AG09319 (cell line): Measurements from ENCODE around the gene CHD2.

Experiments used
- DNase-seq: peaks from one replicate; pipeline ENCODE4 v3.0.0-alpha.2; 2010; ENCODE audit warnings: low read depth; ENCODE audit errors: extremely low read depth
- CTCF ChIP-seq: IDR thresholded peaks from 2 replicates; pipeline ENCODE4 v1.5.1; 2011; ENCODE audit warnings: low read depth, mild to moderate bottlenecking, inconsistent platforms, low read length, moderate library complexity

Gene CHD2

DNA sequence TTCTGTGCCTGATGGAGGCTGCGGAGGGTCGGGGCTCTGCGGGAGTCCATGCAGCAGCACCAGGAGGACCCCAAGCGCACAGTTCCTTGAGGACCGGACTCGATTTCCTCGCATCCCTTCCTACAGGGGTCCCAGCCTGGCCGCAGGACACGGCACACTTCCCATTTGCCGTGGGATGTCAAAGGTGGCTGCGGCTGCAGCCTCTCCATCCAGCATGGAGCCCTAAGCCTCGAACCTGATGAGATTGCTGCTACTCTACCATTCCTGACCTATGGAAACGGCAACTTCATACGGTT lies 148.2 kb downstream of the CHD2 start:
- DNase-seq: no peak
- no peak for TF ChIP-seq CTCF

- no peak for TF ChIP-seq CTCF
Measured at GRCh38 chr15:93048759-93049161, 148.6 kb downstream of the CHD2 start.

GRCh38 chr15:93049233-93049632 lies 149.1 kb downstream of the CHD2 start:
- DNase-seq: no peak
- no peak for TF ChIP-seq CTCF

More at GRCh38 chr15:93048759-93049161, 148.6 kb downstream of the CHD2 start:
- no peak for DNase-seq

DNA sequence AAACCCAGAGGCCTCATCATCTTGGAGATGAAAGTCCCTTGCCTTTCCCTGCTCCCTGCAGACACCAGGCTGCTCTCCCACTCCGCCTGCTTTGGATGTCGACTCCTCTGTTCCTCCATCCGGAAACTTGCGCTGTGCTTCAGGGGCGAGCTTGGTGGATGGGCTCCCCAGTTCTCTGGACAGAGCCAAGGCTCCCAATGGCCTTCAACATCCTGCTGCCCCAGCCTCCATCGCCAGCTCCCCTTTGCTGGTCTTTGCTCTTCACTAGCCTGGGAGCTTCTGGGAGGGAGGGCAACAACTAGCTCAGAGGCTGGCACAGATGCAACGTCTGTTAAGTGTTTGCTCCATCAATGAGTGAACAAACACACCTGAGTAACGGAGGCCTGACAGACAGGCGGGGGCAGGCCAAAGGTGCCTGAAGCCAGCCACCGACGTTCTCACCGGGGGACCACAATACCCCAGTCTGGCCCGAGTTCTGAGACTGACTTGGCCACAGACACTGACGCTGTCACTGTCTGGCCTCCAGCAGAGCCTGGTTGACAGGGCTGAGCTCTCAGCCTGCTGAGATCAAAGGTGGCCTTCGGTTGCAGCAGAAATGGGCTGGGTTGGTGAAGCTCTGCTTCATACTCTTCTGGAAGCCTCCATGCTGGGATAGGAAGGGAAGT lies 149.9 kb downstream of the CHD2 start:
- no peak for TF ChIP-seq CTCF
- DNase-seq: no peak

DNA sequence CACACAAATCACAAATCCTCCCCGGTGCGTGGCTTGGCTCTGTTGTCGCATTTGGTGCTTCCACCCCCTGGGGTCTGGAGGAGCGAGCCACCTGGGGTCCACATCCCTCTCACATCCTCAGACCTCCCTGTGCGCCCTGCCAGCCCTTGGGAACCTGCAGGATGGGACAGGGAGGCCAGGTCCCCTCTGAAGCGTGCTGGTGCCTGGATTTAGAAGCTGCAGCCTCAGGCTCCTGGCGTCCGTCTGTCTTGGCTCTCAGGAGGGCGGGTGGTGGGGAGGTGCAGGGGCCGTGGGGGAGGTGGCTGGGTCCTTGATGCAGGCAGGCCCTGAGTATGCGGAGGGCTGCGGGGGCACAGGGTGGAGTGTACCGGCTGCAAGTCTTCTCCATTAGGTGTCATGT lies 150.5 kb downstream of the CHD2 start:
- no peak for DNase-seq
- no peak for TF ChIP-seq CTCF

DNA sequence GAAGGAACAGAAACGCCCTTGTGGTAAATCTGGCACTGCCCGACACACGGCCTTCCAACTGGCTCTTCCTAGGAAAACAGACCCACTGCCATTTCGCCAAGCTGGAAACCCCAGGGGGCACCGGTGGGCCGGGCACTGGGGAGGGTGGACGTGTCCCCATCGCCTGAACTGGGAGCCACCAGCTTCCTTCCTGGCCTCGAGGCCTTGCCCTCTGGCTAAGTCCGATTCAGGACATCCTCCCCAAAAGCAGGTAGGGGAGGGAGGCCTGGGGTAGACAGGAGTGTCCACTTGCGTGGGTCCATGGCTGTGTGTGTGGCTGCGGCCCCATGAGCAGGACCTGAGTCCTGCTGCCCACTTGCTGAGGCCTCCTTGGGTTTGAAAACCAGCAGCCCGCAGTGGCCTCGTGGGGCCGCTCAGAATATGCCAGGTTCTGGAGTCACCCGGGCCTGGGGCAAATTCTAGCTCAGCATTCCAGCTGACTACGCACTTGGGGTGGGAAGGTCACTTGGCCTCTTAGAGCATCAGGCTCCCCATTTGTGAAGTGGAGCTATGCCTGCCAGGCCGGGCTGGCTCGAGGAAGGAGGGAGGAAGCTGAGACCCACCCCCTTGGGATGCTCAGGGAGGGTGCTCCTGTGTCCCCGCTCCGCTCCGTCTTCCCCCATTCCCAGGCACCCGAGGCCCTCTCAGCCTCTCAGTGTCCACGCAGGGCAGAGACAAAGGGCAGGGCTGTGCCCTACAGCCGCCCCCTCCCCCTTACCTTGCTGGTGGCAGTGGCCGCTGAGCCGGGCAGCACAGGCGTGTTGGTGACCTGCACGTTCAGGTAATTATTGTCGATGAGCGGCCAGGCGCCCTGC lies 151.3 kb downstream of the CHD2 start:
- DNase-seq: no peak
- no peak for TF ChIP-seq CTCF

DNA sequence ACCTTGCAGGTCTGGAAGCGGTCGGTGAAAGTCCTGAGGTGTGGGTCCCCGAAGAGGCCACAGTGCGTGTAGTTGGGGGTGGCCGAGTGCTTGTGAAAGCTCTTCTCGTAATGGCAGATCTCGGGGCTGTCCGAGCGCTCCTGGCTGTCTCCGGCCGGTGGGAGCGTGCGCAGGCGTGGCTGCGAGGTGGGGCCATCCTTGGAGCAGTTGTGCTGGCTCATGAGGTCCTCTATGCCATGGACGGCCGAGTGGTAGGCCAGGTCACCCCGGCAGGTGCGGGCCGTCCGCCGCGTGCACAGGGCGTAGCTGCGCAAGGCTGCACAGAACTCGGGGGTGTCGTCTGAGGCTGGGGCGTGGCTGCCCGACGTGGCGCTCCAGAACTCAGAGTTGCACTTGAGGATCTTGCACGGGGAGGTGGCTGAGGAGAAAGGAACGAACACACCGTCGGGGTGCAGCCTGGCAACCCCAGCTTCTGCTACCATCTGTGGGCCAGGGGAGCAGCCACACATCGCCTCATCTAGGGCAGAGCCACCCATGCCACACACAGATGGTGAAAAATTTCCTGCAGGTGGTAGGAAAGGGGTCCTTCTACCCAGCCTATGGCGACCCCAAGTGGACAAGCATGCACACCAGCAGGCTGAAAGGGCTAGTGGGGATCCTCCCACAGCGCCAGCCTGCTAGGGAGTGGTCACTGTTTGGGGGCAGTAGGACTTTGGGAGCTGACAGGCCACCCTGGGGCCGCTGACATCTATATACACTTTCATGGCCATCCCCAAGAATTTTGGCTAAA lies 152.2 kb downstream of the CHD2 start:
- DNase-seq: no peak
- no peak for TF ChIP-seq CTCF
